Nephron progenitor cell (in vitro differentiated cells): Measurements from ENCODE around the gene PLXNA4.

Experiments used
- DNase-seq: peaks from one replicate; pipeline ENCODE4 v3.0.0; 2021
- H3K27ac Mint-ChIP-seq: 2 replicates; pipeline ENCODE4 v1.8.0; 2021; ENCODE audit warnings: mild to moderate bottlenecking, moderate library complexity, mixed read lengths
- H3K27me3 Mint-ChIP-seq: 2 replicates; pipeline ENCODE4 v1.8.0; 2021; ENCODE audit warnings: mild to moderate bottlenecking, low read depth, mixed read lengths; ENCODE audit not compliant: poor library complexity
- H3K36me3 Mint-ChIP-seq: 2 replicates; pipeline ENCODE4 v1.8.0; 2021; ENCODE audit warnings: low read depth, mixed read lengths
- H3K4me1 Mint-ChIP-seq: 2 replicates; pipeline ENCODE4 v1.8.0; 2021; ENCODE audit warnings: mixed read lengths
- H3K4me3 Mint-ChIP-seq: 2 replicates; pipeline ENCODE4 v1.8.0; 2021; ENCODE audit warnings: mild to moderate bottlenecking, moderate library complexity, mixed read lengths
- H3K9me3 Mint-ChIP-seq: 2 replicates; pipeline ENCODE4 v1.8.0; 2021; ENCODE audit warnings: mild to moderate bottlenecking, moderate library complexity, mixed read lengths
- TF ChIP-seq, protein P1 (sequence below): fragments of 200-600 bp; sonication (generic); IDR thresholded peaks from 2 replicates; pipeline ENCODE4 v1.5.0; 2021; ENCODE audit warnings: antibody characterized with exemption

The PLXNA4 gene

DNA sequence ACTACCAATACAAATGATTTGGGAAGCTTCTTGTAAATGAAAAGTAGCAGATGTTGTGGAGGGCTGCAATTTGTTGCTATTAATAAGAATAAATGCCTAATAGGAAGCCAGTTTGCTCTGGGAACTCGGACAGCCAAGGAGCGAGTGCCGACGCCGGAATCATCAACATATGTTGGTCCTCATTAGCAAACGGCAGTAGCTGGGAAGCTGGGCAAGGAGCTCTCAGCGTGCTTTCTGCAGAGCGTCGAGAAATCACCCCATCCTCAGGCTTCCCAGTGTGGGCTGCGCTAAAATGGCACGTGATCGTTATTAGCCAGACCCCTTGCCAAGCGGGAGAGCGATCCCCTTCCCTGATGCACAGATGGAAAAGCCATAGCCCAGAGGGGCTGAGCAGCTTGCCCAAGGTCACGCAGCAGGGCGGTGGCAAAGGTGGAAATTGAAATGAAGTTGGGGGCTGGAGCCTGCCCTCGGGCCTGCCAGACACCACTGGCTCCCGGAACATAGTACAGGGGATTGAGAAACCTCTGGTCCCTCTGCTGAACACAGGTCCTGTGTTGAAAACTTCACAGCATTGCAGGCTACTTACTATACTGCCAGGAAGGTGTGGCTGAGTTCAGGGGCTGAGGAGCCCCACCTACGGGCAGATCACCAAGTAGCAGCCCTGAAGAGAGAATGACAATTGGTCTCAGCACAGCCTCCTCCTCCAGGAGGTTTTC is 326.9 kb downstream of the PLXNA4 start:
- H3K9me3 Mint-ChIP-seq = peaks cover 21% of the 10 kb centered on the region
- H3K4me1 Mint-ChIP-seq = no peaks in the 10 kb centered on the region
- H3K27me3 Mint-ChIP-seq = peaks cover 42% of the 10 kb centered on the region
- no peak overlapping the region for H3K4me3 Mint-ChIP-seq
- no peak overlapping the region for H3K27ac Mint-ChIP-seq
- DNase-seq = no peak
- H3K36me3 Mint-ChIP-seq = no peaks in the 10 kb centered on the region
- TF ChIP-seq, protein P1, sequence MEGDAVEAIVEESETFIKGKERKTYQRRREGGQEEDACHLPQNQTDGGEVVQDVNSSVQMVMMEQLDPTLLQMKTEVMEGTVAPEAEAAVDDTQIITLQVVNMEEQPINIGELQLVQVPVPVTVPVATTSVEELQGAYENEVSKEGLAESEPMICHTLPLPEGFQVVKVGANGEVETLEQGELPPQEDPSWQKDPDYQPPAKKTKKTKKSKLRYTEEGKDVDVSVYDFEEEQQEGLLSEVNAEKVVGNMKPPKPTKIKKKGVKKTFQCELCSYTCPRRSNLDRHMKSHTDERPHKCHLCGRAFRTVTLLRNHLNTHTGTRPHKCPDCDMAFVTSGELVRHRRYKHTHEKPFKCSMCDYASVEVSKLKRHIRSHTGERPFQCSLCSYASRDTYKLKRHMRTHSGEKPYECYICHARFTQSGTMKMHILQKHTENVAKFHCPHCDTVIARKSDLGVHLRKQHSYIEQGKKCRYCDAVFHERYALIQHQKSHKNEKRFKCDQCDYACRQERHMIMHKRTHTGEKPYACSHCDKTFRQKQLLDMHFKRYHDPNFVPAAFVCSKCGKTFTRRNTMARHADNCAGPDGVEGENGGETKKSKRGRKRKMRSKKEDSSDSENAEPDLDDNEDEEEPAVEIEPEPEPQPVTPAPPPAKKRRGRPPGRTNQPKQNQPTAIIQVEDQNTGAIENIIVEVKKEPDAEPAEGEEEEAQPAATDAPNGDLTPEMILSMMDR = peak; percentile 38

DNA sequence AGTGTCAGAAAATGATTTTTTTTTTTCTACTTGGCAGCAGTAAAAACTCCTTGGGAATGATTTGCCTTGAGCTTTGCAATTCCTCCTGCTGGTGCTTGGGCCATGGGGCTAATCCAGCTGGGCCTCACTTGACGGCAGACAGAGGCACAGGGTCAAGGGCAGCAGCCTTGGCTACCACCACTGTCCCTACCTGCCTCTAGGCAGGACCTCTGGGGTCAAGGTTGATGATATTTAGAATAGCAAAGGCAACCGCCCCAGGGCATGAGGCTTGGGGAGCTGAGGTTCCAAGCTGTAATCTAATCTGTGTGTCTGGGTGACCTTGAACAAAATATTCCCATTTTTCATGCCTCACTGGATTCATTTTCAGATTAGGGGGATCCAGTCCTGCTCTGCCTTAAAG is 327.4 kb downstream of the PLXNA4 start:
- H3K36me3 Mint-ChIP-seq = no peaks in the 10 kb centered on the region
- no peaks in the 10 kb centered on the region for H3K4me1 Mint-ChIP-seq
- no peak overlapping the region for H3K27ac Mint-ChIP-seq
- peaks cover 41% of the 10 kb centered on the region for H3K27me3 Mint-ChIP-seq
- no peak for DNase-seq
- peaks cover 21% of the 10 kb centered on the region for H3K9me3 Mint-ChIP-seq
- TF ChIP-seq, protein P1 = no peak
- no peak overlapping the region for H3K4me3 Mint-ChIP-seq

DNA sequence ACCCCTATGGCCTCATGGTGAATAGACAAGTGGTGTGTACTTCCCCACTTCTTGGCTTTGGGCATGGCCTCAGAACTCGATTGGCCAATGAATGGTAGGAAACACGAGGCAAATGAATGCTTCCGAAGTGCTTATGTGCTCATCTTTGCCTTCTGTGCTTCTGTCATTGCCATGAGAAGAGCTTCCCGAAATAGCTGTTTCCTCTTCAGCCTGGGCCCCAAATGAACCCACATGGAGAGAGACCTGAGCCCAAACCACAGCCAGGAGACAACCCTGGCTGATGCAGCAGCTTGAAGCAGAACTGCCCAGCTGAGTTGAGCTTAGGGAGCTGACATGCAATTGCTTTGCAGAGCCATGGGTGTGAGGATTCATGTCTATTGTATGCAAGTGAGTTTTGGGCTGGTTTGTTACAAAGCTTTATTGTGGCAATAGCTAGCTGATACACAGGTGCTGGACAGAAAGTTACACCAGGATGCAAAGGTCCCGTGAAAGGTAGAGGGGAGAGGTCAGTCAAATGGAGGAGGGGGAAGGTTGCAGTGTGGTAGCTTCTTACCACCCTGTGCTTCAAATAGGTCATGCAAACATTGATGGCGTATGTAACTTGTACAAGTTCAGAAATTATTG is 328.2 kb downstream of the PLXNA4 start:
- no peak overlapping the region for H3K27ac Mint-ChIP-seq
- TF ChIP-seq, protein P1 = no peak
- peaks cover 36% of the 10 kb centered on the region for H3K27me3 Mint-ChIP-seq
- no peak overlapping the region for H3K4me3 Mint-ChIP-seq
- H3K36me3 Mint-ChIP-seq = no peaks in the 10 kb centered on the region
- peaks cover 21% of the 10 kb centered on the region for H3K9me3 Mint-ChIP-seq
- no peak for DNase-seq
- H3K4me1 Mint-ChIP-seq = no peaks in the 10 kb centered on the region

DNA sequence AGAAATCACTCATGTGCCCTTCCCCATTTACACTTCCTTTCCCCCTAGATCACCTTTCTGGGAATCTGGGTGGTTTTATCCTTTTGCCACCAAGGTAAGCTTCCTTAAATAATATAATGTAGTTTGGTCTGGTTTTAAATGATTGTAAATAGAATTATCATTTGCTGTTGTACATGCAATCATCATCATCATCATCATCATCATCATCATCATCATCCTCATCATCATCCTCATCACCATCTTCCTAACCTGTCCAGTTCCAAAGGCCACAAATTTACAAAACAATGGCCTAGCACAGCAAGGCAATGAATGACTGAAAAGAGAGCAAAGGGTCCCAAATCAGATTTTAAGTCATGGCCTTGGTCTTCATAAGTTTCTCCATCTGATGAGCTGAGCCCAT is 329.7 kb downstream of the PLXNA4 start:
- no peak overlapping the region for H3K4me3 Mint-ChIP-seq
- TF ChIP-seq, protein P1 = no peak
- H3K27ac Mint-ChIP-seq = no peak overlapping the region
- peaks cover 30% of the 10 kb centered on the region for H3K27me3 Mint-ChIP-seq
- no peaks in the 10 kb centered on the region for H3K36me3 Mint-ChIP-seq
- H3K9me3 Mint-ChIP-seq = peaks cover 21% of the 10 kb centered on the region
- no peaks in the 10 kb centered on the region for H3K4me1 Mint-ChIP-seq
- DNase-seq = no peak

DNA sequence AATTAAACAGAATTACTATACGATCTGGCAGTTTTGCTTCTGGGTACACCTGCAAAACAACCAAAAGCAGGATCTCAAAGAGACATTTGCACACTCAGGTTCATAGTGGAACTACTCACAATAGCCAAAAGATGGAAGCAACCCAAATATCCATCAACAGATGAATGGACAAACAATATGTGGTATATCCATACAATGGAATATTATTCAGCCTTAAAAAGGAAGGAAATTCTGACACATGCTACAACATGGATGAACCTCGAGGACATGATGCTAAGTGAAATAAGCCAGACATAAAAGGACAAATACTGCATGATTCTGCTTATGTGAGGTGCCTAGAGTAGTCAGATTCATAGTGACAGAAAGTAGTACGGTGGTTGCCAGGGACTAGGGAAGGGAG is 330.7 kb downstream of the PLXNA4 start:
- TF ChIP-seq, protein P1 = no peak
- Mint-ChIP-seq H3K4me3 (no peak overlapping the region), H3K36me3 (no peaks in the 10 kb centered on the region), H3K9me3 (peaks cover 21% of the 10 kb centered on the region), H3K4me1 (no peaks in the 10 kb centered on the region), H3K27me3 (peaks cover 22% of the 10 kb centered on the region), H3K27ac (no peak overlapping the region)
- DNase-seq = no peak
